OCI-M1 (cell line): ENCODE measurements around the gene ZNF462.
A peak's percentile ranks its signal among the peaks of the same experiment; 100 is the strongest.
"Not testable (repeated sequence)": the region's sequence is repeated elsewhere in the genome, so short reads cannot be mapped to it uniquely, and the experiment has no call there.

Experiments
- DNase-seq: peaks from one replicate; lab custom pipeline; 2025; lab: John Stamatoyannopoulos, UW

ZNF462 gene

DNA sequence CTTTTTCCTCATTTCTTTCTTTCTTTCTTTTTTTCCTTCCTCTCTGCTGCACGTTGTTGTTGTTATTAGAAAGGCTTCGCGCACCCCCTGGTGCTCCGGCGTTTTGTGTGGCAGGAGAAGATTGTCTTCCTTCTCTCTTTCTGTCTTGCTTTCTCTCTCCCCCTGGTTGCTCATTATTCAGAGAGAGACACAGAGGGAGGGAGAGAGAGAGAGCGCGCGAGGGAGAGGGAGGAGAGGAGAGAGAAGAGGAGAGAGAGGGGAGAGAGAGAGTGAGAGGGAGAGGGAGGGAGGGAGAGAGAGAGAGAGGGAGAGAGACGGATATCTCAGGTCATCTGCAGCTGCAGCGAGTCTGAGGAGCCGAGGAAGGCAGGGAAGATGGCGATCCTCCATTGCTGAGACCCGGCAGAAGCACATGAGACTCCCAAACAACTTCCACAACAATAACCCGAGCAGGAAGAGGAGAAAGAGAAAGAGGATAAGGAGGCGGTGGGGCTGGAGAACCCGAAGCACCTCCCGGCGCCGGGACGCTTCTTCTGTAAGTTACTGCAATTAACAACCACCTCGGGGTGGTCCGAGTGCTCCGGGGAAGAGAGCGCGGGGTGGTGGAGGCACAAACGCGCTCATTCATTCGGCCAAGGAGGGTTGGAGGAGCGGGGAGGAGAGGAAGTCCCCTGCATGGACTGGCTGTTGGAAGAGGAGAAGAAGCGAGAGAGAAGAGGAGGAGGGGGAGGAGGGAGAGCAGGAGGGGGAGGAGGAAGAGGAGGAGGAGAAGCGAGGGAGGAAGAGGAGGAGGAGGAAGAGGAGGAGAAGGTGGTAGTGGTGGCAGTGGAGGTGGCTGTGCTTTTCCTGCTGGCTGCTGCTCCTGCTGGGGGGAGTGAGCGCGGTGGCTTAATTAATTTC, at the start of gene ZNF462:
Gene ZNF462, plus strand, starts transcription at position 346 of the 900 bp plus-strand sequence. CDS start 60,218 bp downstream, outside the sequence.
- DNase-seq, result peak; percentile 74

- DNase-seq, result no peak
These were observed 46.4 kb upstream of the ZNF462 start for GRCh38 chr9:106816524-106816923.

- DNase-seq, result no peak
These were observed 44.9 kb upstream of the ZNF462 start for GRCh38 chr9:106818034-106818433.

- no peak for DNase-seq
These were observed 42.1 kb upstream of the ZNF462 start for GRCh38 chr9:106820866-106821265.

DNA sequence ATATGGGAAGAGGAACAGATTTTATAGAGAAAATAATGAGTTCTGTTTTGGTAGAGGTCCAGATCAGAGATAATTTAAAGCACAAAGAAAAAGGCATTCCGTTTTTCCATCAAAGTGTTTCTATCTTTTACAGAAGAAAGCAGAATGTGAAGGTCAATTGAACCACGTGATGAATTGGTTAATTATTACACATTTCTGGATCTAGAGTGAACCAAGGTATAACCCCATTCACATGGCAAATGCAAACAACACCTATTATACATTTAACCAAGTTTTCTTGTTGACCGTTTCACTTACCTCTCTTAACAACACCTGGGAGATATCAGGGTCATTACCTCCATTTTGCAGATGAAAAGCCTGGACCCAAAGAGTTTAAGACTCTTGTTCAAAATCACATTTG, 34.9 kb upstream of the ZNF462 start:
- no peak for DNase-seq

- no peak for DNase-seq
These were observed 34.0 kb upstream of the ZNF462 start for GRCh38 chr9:106828965-106829364.

- DNase-seq, result no peak
These were observed 33.1 kb upstream of the ZNF462 start for GRCh38 chr9:106829666-106830408.

DNA sequence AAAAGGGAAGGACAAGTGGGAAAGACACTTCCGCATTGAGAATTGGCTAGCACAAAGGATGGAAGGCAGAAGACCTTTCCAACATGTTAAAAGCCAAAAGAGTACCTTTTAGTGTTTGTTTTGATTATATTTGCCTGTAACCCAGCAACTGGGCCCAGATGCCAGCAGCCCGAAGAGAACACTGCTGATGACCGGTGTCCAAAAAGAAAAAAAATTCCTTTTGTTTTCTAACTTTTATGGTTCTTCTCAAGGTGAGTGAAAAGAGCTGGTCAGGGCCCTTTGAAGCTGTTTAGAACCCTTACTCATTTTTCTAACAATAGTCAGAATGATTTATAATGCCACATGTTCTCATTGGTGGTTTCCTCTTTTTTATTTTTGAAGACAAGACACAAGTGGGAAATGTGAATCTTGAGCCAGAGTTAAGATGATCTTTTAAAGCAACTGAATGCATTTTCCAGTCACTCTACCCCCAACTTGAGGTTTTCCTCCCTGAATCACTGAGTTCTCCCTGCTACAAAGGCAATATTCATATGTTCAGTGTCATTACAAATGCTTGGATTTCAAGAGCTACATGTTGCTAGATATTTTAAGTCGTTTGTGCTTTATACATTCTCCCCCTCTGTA, 32.3 kb upstream of the ZNF462 start:
- no peak for DNase-seq

DNA sequence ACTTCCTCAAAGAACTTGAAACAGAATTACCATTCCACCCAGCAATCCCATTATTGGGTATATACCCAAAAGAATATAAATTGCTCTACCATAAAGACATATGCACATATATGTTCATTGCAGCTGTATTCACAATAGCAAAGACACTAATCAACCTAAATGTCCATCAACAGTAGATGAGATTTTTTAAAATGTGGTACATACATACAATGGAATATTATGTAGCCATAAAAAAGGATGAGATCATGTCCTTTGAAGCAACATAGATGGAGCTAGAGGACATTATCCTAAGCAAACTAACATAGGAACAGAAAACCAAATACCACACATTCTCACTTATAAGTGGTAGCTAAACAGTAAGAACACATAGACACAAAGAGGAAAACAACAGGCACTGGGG, 28.1 kb upstream of the ZNF462 start:
- DNase-seq, result no peak

DNA sequence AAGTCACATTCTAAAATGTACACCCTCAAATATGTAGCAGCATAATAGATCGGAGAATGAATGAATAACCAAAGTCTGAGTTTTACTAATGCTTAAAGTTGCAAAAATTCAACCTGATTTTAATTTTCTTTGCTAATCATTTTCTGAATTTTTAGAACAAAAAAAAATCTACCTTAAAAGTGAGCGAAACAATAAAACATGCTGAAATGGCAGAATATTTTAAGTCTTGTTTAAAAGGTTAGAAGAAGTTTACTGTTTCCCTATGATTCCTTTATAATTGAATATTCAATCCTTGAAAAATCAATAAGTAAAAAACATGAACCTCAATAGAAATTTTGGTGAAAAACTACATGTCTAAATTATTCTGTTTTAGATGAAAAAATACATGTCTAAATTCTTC, 27.1 kb upstream of the ZNF462 start:
- DNase-seq, result no peak

- no peak for DNase-seq
These were observed 19.6 kb upstream of the ZNF462 start for GRCh38 chr9:106843371-106843770.

DNA sequence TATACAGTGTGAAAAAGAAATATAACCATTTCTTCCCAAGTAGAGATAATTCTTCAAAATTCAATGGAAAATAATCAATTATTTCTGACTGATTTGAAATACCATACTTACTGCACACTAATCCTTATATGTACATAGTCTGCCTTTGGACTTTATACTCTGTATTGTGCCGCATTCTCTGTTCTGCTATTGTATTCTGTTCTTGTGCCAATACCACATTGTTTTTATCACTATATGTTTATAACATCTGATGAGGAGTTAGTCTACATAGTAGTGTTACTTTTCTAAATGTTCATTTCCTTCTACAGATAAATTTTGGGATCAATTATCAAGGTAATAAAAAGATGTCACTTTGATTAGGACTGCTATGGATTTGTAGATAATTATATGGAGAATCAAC, 16.7 kb upstream of the ZNF462 start:
- no peak for DNase-seq

DNA sequence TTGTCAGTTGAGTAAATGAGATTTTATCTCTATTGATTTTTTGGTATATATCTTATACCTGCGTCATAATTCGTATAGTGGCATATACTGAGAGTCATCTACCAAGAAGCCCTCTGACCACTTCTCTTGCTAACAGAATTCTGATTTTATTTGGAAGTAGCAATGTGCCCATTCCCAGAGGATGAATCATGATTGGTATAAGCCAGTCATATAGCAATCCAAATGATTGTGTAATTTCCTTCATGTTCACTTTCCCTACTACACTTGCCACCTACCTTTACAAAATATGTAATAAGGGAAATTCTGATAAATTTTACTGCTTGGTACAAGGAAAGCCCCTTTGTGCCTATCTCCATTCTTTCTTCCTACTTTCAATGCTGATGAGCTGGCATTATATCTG, 16.1 kb upstream of the ZNF462 start:
- DNase-seq, result no peak

DNA sequence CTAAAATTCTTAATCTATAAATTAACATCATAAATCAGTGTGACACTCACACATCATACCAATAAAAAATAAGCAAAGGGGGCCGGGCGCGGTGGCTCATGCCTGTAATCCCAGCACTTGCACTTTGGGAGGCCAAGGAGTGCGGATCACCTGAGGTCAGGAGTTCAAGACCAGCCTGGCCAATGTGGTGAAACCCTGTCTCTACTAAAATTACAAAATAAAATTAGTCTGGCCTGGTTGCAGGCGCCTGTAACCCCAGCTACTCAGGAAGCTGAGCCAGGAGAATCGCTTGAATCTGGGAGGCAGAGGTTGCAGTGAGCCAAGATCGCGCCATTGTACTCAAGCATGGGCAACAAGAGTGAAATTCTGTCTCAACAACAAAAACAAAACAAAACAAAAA, 11.3 kb upstream of the ZNF462 start:
- not testable (repeated sequence) for DNase-seq

- DNase-seq, result no peak
These were observed 5.0 kb upstream of the ZNF462 start for GRCh38 chr9:106857811-106858470.

- no peak for DNase-seq
These were observed 2.8 kb upstream of the ZNF462 start for GRCh38 chr9:106859957-106860720.

DNA sequence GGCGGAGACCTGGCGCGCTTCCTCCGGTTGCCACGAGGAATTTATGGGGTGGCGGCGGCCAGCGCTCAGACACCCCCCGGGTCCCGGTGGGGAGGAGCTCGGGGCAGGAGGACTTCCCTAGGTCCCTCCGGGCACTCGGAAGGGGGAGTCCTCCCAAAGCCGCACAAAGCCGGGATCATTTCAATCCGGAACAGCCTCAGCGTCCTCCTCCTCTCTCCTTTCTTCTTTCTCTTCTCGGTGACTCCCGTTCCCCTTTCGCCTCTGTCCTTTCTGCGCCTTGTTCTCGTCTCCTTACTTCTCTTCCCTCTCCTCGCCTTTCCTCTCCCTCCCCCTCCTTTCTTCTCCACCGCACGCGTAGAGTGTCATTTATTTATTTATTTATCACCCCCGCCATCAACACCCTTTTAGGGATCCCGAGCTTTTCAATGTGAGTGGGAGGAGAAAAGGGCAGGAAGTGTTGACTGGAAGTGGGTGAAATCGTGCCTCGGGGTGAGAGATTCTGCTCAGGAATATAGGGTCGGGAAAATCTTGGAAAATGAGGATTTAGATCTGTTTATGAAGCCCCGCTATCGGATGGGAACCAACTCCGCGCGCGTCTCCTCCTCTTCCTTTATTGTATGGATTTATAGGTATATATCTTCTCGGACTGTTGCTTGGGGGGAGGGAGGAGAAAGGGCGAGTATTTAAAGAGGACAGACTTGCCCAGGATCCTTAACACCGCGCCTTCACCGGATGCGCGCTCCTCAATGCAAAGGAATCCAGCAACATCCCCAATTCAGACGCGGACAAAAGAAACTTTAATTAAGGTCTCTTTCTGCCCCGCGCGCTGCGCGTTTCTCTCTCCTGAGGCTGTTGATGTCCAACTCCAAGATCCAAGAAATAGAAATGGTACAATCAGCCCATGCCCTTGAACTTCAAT, 2.0 kb upstream of the ZNF462 start:
- DNase-seq, result no peak

DNA sequence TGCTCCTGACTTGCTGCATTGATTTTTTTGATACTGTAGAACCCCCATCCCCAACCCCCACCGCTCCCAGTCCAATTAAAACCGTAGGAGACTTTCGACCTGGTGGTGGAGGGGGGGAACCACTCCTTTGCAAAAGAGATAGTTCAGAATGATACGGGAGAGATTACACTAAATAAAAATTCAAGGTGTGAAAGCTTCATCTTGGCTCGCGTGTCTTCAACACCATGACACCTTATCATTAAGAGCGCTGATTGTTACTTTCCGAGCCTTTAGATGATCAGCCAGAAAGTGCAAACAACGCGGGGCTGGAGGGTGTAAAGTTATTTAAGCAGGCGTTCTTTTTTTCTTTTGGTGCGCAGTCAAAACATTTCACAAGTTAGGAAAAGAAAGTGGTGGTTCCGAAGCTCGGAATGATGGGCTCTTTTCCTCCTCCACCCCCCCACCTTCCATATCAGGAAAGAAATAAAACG, 1.3 kb upstream of the ZNF462 start:
- DNase-seq, result no peak

DNA sequence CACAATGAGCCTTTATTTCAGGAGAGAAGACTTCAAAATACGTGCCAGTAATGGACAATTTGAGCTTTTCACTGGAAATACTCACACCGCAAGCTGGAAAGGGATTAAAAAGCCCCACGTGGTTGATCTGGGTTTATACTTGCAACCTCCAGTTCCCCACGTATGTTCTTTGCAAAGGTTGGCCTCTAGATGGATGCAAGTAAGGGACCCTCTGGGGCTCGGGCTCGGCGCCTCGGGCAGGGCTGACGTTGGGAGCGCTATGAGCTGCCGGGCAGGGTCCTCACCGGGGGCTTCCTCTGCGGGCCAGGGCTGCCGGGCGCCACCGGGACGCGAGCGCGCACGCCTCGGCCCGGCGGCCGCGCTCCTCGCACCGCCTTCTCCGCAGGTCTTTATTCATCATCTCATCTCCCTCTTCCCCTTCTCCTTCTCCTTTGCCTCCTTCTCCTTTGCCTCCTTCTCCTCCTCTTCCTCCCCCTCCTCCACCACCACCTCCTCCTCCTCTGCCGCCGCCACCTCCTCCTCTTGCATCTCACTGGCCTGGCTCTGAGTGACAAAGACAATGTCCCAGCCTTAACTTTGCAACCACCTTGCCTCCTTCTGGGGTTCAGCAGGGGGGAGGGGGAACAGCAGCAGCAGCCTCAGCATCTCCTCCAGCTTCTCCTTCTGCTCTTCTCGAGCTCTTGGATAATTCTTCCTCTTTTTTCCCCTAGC, 701 bp upstream of the ZNF462 start:
- DNase-seq, result no peak
